GM12873 (cell line): ENCODE data around the gene HTT.

Experiments used
- CTCF ChIP-seq: IDR thresholded peaks from 2 replicates; pipeline ENCODE4 v1.5.1; 2012; ENCODE audit warnings: low read depth, mild to moderate bottlenecking, moderate library complexity, low read length, control low read depth; ENCODE audit not compliant: insufficient read depth; ENCODE audit errors: missing control alignments

The HTT gene

GRCh38 chr4:3226467-3226866 lies 152.0 kb downstream of the HTT start:
- no peak for TF ChIP-seq CTCF

GRCh38 chr4:3226944-3227343 lies 152.5 kb downstream of the HTT start:
- TF ChIP-seq CTCF, result no peak

GRCh38 chr4:3227878-3228675 lies 153.6 kb downstream of the HTT start:
- no peak for TF ChIP-seq CTCF

GRCh38 chr4:3228881-3229280 lies 154.4 kb downstream of the HTT start:
- TF ChIP-seq CTCF, result no peak

- no peak for TF ChIP-seq CTCF
These were observed 154.8 kb downstream of the HTT start for GRCh38 chr4:3229328-3229727.

- TF ChIP-seq CTCF, result no peak
These were observed 155.5 kb downstream of the HTT start for GRCh38 chr4:3229964-3230363.

GRCh38 chr4:3231471-3231870 lies 157.0 kb downstream of the HTT start:
- no peak for TF ChIP-seq CTCF
